Adipocyte (in vitro differentiated cells): ENCODE results near the gene SCAP.
"Not testable (repeated sequence)": the region's sequence is repeated elsewhere in the genome, so short reads cannot be mapped to it uniquely, and the experiment has no call there.

Experiments
- DNase-seq: peaks from one replicate; pipeline ENCODE4 v3.0.0-alpha.2; 2015; ENCODE audit warnings: low read depth
- H3K27me3 ChIP-seq: replicated peaks from 2 replicates; pipeline ENCODE4 v1.7.0; 2013; ENCODE audit warnings: mild to moderate bottlenecking, low read length, moderate library complexity; ENCODE audit not compliant: control insufficient read depth, insufficient read depth
- H3K36me3 ChIP-seq: 2 replicates; pipeline ENCODE4 v1.7.0; 2013; ENCODE audit warnings: low read length, mild to moderate bottlenecking, moderate library complexity; ENCODE audit not compliant: control insufficient read depth, insufficient read depth, severe bottlenecking
- H3K4me1 ChIP-seq: 2 replicates; pipeline ENCODE4 v1.7.0; 2013; ENCODE audit warnings: mild to moderate bottlenecking, low read length, moderate library complexity; ENCODE audit not compliant: control insufficient read depth, insufficient read depth
- H3K4me3 ChIP-seq: 2 replicates; pipeline ENCODE4 v1.7.0; 2013; ENCODE audit warnings: mild to moderate bottlenecking, low read length, moderate library complexity
- H3K9ac ChIP-seq: 2 replicates; pipeline ENCODE4 v1.7.0; 2013; ENCODE audit warnings: mild to moderate bottlenecking, low read length, moderate library complexity
- H3K9me3 ChIP-seq: 2 replicates; pipeline ENCODE4 v1.7.0; 2013; ENCODE audit warnings: mild to moderate bottlenecking, low read length, moderate library complexity; ENCODE audit not compliant: control insufficient read depth

SCAP gene

GRCh38 chr3:47504113-47504512 lies 28.4 kb upstream of the SCAP start:
- no peaks in the 10 kb centered on the region for H3K9me3 ChIP-seq
- DNase-seq = no peak
- H3K27me3 ChIP-seq = no peaks in the 10 kb centered on the region
- H3K4me1 ChIP-seq = no peaks in the 10 kb centered on the region
- no peak overlapping the region for H3K9ac ChIP-seq
- H3K36me3 ChIP-seq = peaks cover 50% of the 10 kb centered on the region
- H3K4me3 ChIP-seq = no peak overlapping the region

- peaks cover 58% of the 10 kb centered on the region for H3K36me3 ChIP-seq
- H3K9me3 ChIP-seq = no peaks in the 10 kb centered on the region
- H3K9ac ChIP-seq = no peak overlapping the region
- H3K27me3 ChIP-seq = no peaks in the 10 kb centered on the region
- DNase-seq = no peak
- H3K4me3 ChIP-seq = no peak overlapping the region
- no peaks in the 10 kb centered on the region for H3K4me1 ChIP-seq
Measured at GRCh38 chr3:47503033-47503432, 27.3 kb upstream of the SCAP start.

GRCh38 chr3:47496892-47497291 lies 21.2 kb upstream of the SCAP start:
- H3K36me3 ChIP-seq = peaks cover 56% of the 10 kb centered on the region
- H3K9me3 ChIP-seq = no peaks in the 10 kb centered on the region
- H3K4me1 ChIP-seq = no peaks in the 10 kb centered on the region
- H3K9ac ChIP-seq = no peak overlapping the region
- no peaks in the 10 kb centered on the region for H3K27me3 ChIP-seq
- H3K4me3 ChIP-seq = no peak overlapping the region
- DNase-seq = no peak

DNA sequence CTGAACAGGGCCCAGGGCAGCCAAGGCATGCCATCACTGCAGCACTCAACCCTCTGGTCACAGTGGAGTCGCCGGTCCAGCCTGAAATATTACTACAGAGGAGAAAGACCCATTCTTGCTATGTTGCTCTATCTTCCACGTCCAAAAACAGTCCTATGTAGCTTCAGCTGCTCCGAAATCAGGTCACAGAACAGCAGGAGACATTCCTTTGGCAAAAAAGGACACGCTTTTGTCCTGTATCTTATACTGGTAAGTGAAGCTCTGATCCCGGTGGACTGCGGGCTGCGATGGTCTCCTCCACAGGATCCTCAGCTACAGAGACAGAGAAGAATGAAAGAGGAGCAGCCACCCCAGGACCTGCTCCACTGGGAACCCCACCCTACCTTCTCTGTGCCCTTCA lies 20.1 kb upstream of the SCAP start:
- Histone ChIP-seq H3K4me1 (no peaks in the 10 kb centered on the region), H3K27me3 (no peaks in the 10 kb centered on the region), H3K36me3 (peaks cover 46% of the 10 kb centered on the region), H3K9me3 (no peaks in the 10 kb centered on the region), H3K9ac (no peak overlapping the region), H3K4me3 (no peak overlapping the region)
- DNase-seq = no peak

- Histone ChIP-seq H3K9ac (no peak overlapping the region), H3K36me3 (peaks cover 38% of the 10 kb centered on the region), H3K27me3 (no peaks in the 10 kb centered on the region), H3K9me3 (no peaks in the 10 kb centered on the region), H3K4me1 (no peaks in the 10 kb centered on the region), H3K4me3 (no peak overlapping the region)
- no peak for DNase-seq
Measured at GRCh38 chr3:47495111-47495510, 19.4 kb upstream of the SCAP start.

- H3K4me1 ChIP-seq = no peaks in the 10 kb centered on the region
- no peak overlapping the region for H3K9ac ChIP-seq
- no peaks in the 10 kb centered on the region for H3K27me3 ChIP-seq
- no peaks in the 10 kb centered on the region for H3K9me3 ChIP-seq
- peaks cover 17% of the 10 kb centered on the region for H3K36me3 ChIP-seq
- no peak overlapping the region for H3K4me3 ChIP-seq
- no peak for DNase-seq
Measured at GRCh38 chr3:47491777-47492176, 16.0 kb upstream of the SCAP start.

- Histone ChIP-seq H3K27me3 (no peaks in the 10 kb centered on the region), H3K9me3 (no peaks in the 10 kb centered on the region), H3K4me3 (no peak overlapping the region), H3K4me1 (no peaks in the 10 kb centered on the region), H3K36me3 (peaks cover 13% of the 10 kb centered on the region), H3K9ac (no peak overlapping the region)
- DNase-seq = no peak
Measured at GRCh38 chr3:47491186-47491585, 15.4 kb upstream of the SCAP start.

DNA sequence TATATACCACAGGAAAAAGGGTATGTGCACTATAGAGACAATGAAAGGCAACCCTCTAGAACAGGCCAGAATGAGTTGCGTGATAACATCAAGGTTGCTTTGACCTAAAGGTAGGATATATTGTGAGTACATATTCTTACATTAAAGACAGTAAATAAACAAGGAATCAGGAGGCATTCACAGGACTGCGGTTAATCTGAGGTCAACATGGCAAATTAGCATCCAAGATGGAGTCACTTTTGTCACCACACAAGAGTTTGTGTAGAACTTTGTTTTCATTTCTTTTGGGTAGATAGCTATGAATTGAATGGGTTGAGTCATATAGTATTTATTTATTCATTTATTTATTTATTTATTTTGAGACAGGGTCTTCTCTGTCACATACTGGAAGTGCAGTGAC lies 11.5 kb upstream of the SCAP start:
- Histone ChIP-seq H3K9me3 (no peaks in the 10 kb centered on the region), H3K4me1 (no peaks in the 10 kb centered on the region), H3K4me3 (no peak overlapping the region), H3K9ac (no peak overlapping the region), H3K27me3 (no peaks in the 10 kb centered on the region), H3K36me3 (no peaks in the 10 kb centered on the region)
- no peak for DNase-seq

DNA sequence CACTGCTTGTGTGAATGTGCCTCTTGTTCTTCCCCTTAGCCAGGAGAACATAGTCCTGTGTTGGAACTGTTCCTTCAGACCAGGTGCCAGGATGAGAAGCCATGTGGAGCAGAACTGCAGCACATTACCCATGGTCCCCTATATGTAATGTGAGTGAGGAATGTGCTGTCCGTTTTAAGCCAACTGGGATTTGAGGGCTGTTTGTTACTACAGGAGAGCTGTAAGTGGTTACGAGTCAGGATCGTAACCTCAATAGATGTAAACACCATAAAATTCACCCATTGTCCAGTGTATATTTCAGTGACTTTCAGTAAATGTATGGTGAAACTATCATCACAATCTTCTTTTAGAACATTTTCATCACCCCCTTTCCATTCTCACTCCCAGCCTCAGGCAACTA lies 10.1 kb upstream of the SCAP start:
- H3K27me3 ChIP-seq = no peaks in the 10 kb centered on the region
- no peak overlapping the region for H3K4me3 ChIP-seq
- DNase-seq = no peak
- no peak overlapping the region for H3K9ac ChIP-seq
- H3K4me1 ChIP-seq = no peaks in the 10 kb centered on the region
- no peaks in the 10 kb centered on the region for H3K9me3 ChIP-seq
- no peaks in the 10 kb centered on the region for H3K36me3 ChIP-seq

- no peaks in the 10 kb centered on the region for H3K4me1 ChIP-seq
- no peaks in the 10 kb centered on the region for H3K9me3 ChIP-seq
- no peaks in the 10 kb centered on the region for H3K36me3 ChIP-seq
- H3K4me3 ChIP-seq = no peak overlapping the region
- H3K27me3 ChIP-seq = no peaks in the 10 kb centered on the region
- no peak overlapping the region for H3K9ac ChIP-seq
- no peak for DNase-seq
Measured at GRCh38 chr3:47482366-47482765, 6.6 kb upstream of the SCAP start.

DNA sequence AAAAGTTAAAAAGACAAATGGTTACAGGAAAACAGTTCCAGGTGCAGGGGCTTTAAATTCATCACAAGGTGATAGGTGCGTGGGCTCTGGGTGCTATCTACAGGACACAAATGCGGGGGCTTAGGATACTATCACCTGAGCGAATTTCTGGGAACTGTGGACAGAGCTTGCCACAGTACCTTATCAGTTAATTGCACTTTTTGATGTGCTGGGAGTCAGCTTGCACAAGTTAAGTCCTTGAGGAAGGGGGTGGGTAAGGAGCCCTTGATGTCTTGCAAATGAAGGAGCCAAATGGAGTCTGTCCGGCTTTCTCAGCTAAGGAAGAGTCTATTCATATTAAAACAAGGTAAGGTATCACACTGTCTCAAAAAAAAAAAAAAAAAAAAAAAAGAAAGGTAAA lies 6.0 kb upstream of the SCAP start:
- H3K9me3 ChIP-seq, H3K4me1 ChIP-seq, H3K9ac ChIP-seq, H3K27me3 ChIP-seq, H3K4me3 ChIP-seq, H3K36me3 ChIP-seq, DNase-seq: not testable (repeated sequence)

DNA sequence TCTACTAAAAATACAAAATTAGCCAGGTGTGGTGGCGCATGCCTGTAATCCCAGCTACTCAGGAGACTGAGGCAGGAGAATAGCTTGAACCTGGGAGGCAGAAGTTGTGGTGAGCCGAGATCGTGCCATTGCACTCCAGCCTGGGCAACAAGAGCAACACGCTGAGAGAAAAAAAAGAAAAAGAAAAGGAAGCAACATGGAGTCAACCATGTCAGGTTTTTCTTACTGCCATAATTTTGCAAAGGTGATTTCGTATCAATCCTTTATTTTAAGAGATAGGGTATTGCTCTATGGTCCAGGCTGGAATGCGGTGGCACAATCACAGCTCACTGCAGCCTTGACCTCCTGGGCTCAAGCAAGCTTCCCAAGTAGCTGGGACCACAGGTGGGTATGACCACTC lies 4.5 kb upstream of the SCAP start:
- not testable (repeated sequence) for H3K9ac ChIP-seq, H3K27me3 ChIP-seq, H3K36me3 ChIP-seq, H3K4me3 ChIP-seq, DNase-seq, H3K9me3 ChIP-seq, H3K4me1 ChIP-seq
